Nephron (organoid): Measurements from ENCODE around the gene EIF6.

ENCODE experiments used
- H3K27ac Mint-ChIP-seq, 3 experiments: 2 replicates each; pipeline ENCODE4 v1.8.0; 2020; ENCODE audit warnings: mixed read lengths in 3 of 3, mild to moderate bottlenecking in 2 of 3, moderate library complexity in 1 of 3
- H3K27me3 Mint-ChIP-seq: 2 replicates; pipeline ENCODE4 v1.8.0; 2021; ENCODE audit warnings: low read depth, mild to moderate bottlenecking, moderate library complexity, mixed read lengths
- H3K36me3 Mint-ChIP-seq: 2 replicates; pipeline ENCODE4 v1.8.0; 2020; ENCODE audit warnings: low read depth, mixed read lengths
- H3K4me1 Mint-ChIP-seq: 2 replicates; pipeline ENCODE4 v1.8.0; 2020; ENCODE audit warnings: mixed read lengths
- H3K4me3 Mint-ChIP-seq, 3 experiments: 2 replicates each; pipeline ENCODE4 v1.8.0; 2020; ENCODE audit warnings: mild to moderate bottlenecking in 3 of 3, mixed read lengths in 3 of 3, moderate library complexity in 2 of 3
- H3K9me3 Mint-ChIP-seq: 2 replicates; pipeline ENCODE4 v1.8.0; 2020; ENCODE audit warnings: mixed read lengths
- TF ChIP-seq, protein P1 (sequence below), 3 experiments: fragments of 200-600 bp; sonication (generic); IDR thresholded peaks; one replicate each; pipeline ENCODE4 v1.5.0; 2021; ENCODE audit warnings: antibody characterized with exemption in 3 of 3; ENCODE audit not compliant: unreplicated experiment in 3 of 3

The EIF6 gene

DNA sequence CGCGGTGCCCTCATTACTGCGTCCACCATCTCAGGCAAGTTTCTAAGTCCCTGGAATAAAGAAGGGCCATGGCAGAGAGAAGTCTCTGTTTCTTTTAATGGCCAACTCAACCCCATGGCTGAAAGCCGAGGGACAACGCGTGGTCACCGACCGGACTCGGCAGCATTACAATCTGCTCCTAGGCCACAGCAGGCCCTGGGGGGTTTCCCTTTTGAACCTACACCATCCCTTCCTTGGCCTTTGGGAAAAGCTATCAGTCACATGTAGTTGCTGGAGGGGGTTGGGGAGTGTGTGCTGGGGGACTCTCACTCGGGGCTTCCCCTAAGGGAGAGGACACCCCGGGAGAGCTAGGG is 18.8 kb upstream of the EIF6 start:
- Mint-ChIP-seq H3K27me3 (peaks cover 10% of the 10 kb centered on the region), H3K4me1 (no peaks in the 10 kb centered on the region)

DNA sequence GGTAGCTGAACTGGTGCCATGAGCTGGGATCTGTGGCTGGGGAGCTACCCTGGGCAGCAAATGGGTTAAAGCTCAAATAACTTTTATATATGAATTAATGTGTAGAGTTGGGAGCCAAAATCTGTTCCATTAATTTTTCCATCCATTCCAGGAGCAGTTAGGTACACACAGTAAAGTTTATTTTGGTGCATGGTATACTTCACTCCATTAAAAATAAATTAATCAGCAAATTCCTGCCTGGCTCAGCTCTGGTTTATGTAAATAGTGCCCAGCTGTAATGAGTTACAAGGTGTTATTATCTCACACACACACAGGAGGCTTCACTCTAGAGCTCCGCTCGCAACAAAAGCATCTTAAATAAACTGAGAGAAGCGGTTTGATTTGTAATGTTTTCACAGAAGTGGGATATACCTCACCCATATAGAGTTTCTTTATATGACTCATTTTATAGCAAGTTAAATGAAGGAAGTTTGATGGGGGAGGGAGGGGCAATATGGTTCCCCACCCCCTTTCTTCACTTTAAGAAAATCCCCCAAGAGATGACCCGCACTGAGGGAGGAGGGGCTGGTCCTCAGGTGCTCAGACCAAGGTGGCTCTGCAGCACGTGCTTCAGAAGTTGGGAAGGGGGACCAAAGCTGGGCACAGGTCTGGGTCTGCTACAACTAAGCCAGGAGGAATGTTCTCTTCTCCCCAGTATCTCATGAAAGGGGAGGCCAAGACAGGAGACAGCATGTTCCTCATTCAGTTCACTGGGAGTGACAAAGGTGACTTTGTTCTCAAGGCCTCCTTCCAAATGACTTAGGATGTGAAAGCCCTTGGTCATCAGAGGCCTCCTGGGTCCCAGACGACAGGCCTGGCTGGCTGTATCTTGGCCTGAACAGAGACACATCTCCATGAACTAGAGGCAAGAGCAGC is 18.1 kb upstream of the EIF6 start:
- no peak overlapping the region for H3K4me3 Mint-ChIP-seq
- H3K27me3 Mint-ChIP-seq = peaks cover 10% of the 10 kb centered on the region
- TF ChIP-seq, protein P1, sequence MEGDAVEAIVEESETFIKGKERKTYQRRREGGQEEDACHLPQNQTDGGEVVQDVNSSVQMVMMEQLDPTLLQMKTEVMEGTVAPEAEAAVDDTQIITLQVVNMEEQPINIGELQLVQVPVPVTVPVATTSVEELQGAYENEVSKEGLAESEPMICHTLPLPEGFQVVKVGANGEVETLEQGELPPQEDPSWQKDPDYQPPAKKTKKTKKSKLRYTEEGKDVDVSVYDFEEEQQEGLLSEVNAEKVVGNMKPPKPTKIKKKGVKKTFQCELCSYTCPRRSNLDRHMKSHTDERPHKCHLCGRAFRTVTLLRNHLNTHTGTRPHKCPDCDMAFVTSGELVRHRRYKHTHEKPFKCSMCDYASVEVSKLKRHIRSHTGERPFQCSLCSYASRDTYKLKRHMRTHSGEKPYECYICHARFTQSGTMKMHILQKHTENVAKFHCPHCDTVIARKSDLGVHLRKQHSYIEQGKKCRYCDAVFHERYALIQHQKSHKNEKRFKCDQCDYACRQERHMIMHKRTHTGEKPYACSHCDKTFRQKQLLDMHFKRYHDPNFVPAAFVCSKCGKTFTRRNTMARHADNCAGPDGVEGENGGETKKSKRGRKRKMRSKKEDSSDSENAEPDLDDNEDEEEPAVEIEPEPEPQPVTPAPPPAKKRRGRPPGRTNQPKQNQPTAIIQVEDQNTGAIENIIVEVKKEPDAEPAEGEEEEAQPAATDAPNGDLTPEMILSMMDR (IDR thresholded peaks at IDR 0.05; ENCODE audit: unreplicated experiment in 3 of 3) = no peak
- no peaks in the 10 kb centered on the region for H3K4me1 Mint-ChIP-seq
- peak overlapping the region in 2 of 3 experiments; percentile 85 to 87 for H3K27ac Mint-ChIP-seq
- peaks cover 3% of the 10 kb centered on the region for H3K36me3 Mint-ChIP-seq
- H3K9me3 Mint-ChIP-seq = no peaks in the 10 kb centered on the region

More for the DNA sequence above, 18.8 kb upstream of the EIF6 start:
- TF ChIP-seq, protein P1 (IDR thresholded peaks at IDR 0.05; ENCODE audit: unreplicated experiment in 3 of 3) = no peak
- Mint-ChIP-seq H3K27ac (peak overlapping the region in 1 of 3 experiments; percentile 87), H3K36me3 (peaks cover 3% of the 10 kb centered on the region), H3K4me3 (no peak overlapping the region), H3K9me3 (no peaks in the 10 kb centered on the region)

DNA sequence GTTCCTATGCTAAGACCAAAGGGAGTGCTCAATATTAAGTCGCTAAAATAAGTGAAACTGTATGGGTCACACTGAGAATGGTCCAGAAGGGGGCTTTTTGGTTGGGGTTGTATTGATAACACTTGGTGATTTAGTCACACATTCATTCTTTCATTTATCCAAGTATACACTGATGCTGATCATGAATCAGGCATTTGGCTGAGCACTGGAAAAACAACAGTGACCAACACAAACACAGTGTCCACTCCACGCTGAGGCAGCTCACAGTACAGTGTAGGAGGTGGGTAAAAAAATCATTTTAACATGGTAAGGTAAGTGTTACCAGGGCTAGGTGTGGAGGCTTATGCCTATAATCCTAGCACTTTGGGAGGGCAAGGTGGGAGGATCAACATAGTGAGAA is 16.9 kb upstream of the EIF6 start:
- Mint-ChIP-seq H3K36me3 (peaks cover 2% of the 10 kb centered on the region), H3K27ac (peak overlapping the region; percentile 24 to 87 (median 53))
- TF ChIP-seq, protein P1 (IDR thresholded peaks at IDR 0.05; ENCODE audit: unreplicated experiment in 3 of 3) = no peak

DNA sequence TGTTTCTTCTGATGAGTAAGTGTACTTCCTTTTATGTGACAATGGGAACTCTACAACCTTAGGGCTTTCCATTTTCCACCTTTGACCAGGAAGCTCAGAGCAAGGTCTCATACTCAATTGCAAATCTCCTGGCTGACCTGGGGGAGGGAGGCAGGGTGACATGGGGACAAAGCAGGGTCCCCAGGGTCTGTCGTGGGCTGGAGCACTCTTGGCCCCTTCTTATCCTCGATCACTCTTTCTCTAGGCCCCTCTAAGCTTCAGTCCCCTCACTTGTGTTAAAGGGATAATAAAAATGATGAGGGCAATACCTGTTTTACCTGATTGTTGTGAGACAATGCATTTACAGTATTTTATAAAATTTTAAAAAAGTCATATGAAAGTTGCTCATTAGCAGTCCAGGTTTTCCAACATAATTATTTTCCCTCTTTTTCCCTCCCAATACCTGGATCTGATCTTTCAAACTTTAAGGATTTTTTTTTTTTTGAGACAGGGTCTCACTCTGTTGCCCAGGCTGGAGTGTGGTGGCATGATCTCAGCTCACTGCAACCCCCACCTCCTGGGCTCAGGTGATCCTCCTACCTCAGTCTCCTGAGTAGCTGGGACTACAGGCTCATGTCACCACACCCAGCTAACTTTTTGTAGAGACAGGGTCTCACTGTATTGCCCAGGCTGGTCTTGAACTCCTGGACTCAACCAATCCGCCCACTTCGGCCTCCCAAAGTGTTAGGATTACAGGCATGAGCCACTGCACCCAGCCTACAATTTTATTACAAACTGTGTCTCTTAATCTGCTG is 16.1 kb upstream of the EIF6 start:
- Mint-ChIP-seq H3K4me3 (no peak overlapping the region), H3K27me3 (peaks cover 14% of the 10 kb centered on the region), H3K9me3 (no peaks in the 10 kb centered on the region), H3K36me3 (no peaks in the 10 kb centered on the region), H3K4me1 (no peaks in the 10 kb centered on the region), H3K27ac (peak overlapping the region in 1 of 3 experiments; percentile 17)
- TF ChIP-seq, protein P1 (IDR thresholded peaks at IDR 0.05; ENCODE audit: unreplicated experiment in 3 of 3) = no peak

More for the DNA sequence above, 16.9 kb upstream of the EIF6 start:
- Mint-ChIP-seq H3K9me3 (no peaks in the 10 kb centered on the region), H3K4me1 (no peaks in the 10 kb centered on the region), H3K4me3 (no peak overlapping the region), H3K27me3 (peaks cover 14% of the 10 kb centered on the region)

DNA sequence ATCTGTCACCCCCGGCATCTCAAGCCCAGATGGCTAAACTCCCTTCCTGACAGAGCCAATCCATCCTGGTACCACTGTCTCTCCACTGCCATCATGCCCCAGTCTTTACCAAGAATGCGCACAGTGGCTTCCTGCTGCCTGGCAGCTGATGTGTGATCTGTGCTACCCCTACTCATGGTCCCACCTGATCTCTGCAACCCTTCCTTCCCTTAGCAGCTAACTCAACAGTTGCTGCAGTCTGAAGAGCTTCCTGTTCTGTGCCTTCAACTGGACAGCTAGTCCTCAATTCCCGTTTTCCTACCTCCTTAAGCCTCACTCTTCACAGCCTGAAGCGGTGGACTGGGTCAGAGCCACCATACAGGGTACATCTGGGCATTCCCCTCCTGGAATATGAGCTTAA is 15.2 kb upstream of the EIF6 start:
- H3K4me3 Mint-ChIP-seq = no peak overlapping the region
- H3K9me3 Mint-ChIP-seq = no peaks in the 10 kb centered on the region
- TF ChIP-seq, protein P1 (IDR thresholded peaks at IDR 0.05; ENCODE audit: unreplicated experiment in 3 of 3) = no peak
- H3K4me1 Mint-ChIP-seq = no peaks in the 10 kb centered on the region
- no peaks in the 10 kb centered on the region for H3K36me3 Mint-ChIP-seq
- peaks cover 14% of the 10 kb centered on the region for H3K27me3 Mint-ChIP-seq
- H3K27ac Mint-ChIP-seq = peak overlapping the region in 1 of 3 experiments; percentile 16
